ENCODE measurements around the gene ZC3H15.

The ZC3H15 gene

GRCh38 chr2:186493564-186494085 is 7.6 kb downstream of the ZC3H15 start:
- Histone ChIP-seq H3K9me3 (ENCODE audit: control insufficient read depth, insufficient read depth, low read depth, low read length) (no peaks in the 10 kb centered on the region), H3K36me3 (ENCODE audit: control insufficient read depth, insufficient read depth, low read length) (peaks cover 35% of the 10 kb centered on the region), H3K4me3 (ENCODE audit: low read depth, low read length) (no peak overlapping the region), H3K27me3 (ENCODE audit: control insufficient read depth, insufficient read depth, low read length) (no peaks in the 10 kb centered on the region), H3K9ac (ENCODE audit: low read length) (no peak overlapping the region), H3K4me1 (ENCODE audit: control insufficient read depth, insufficient read depth, low read length) (peaks cover 5% of the 10 kb centered on the region), H3K27ac (ENCODE audit: low read depth, low read length) (no peak overlapping the region)

GRCh38 chr2:186496401-186496800 is 10.3 kb downstream of the ZC3H15 start:
- H3K36me3 ChIP-seq (ENCODE audit: control insufficient read depth, insufficient read depth, low read length): peaks cover 61% of the 10 kb centered on the region

GRCh38 chr2:186497928-186498327 is 11.9 kb downstream of the ZC3H15 start:
- Histone ChIP-seq H3K36me3 (ENCODE audit: control insufficient read depth, insufficient read depth, low read length) (peaks cover 74% of the 10 kb centered on the region), H3K4me1 (ENCODE audit: control insufficient read depth, insufficient read depth, low read length) (no peaks in the 10 kb centered on the region), H3K9ac (ENCODE audit: low read length) (no peak overlapping the region), H3K9me3 (ENCODE audit: control insufficient read depth, insufficient read depth, low read depth, low read length) (no peaks in the 10 kb centered on the region), H3K27ac (ENCODE audit: low read depth, low read length) (no peak overlapping the region), H3K27me3 (ENCODE audit: control insufficient read depth, insufficient read depth, low read length) (no peaks in the 10 kb centered on the region), H3K4me3 (ENCODE audit: low read depth, low read length) (no peak overlapping the region)

More at GRCh38 chr2:186496401-186496800, 10.3 kb downstream of the ZC3H15 start:
- Histone ChIP-seq H3K27me3 (ENCODE audit: control insufficient read depth, insufficient read depth, low read length) (no peaks in the 10 kb centered on the region), H3K27ac (ENCODE audit: low read depth, low read length) (no peak overlapping the region), H3K4me1 (ENCODE audit: control insufficient read depth, insufficient read depth, low read length) (no peaks in the 10 kb centered on the region), H3K9ac (ENCODE audit: low read length) (no peak overlapping the region), H3K9me3 (ENCODE audit: control insufficient read depth, insufficient read depth, low read depth, low read length) (no peaks in the 10 kb centered on the region), H3K4me3 (ENCODE audit: low read depth, low read length) (no peak overlapping the region)

- no peak overlapping the region for H3K4me3 ChIP-seq (ENCODE audit: low read depth, low read length)
- H3K27ac ChIP-seq (ENCODE audit: low read depth, low read length): no peak overlapping the region
- H3K9ac ChIP-seq (ENCODE audit: low read length): no peak overlapping the region
- H3K4me1 ChIP-seq (ENCODE audit: control insufficient read depth, insufficient read depth, low read length): no peaks in the 10 kb centered on the region
- H3K9me3 ChIP-seq (ENCODE audit: control insufficient read depth, insufficient read depth, low read depth, low read length): no peaks in the 10 kb centered on the region
- H3K36me3 ChIP-seq (ENCODE audit: control insufficient read depth, insufficient read depth, low read length): peaks cover 75% of the 10 kb centered on the region
- no peaks in the 10 kb centered on the region for H3K27me3 ChIP-seq (ENCODE audit: control insufficient read depth, insufficient read depth, low read length)
Observed at GRCh38 chr2:186498834-186499233, 12.8 kb downstream of the ZC3H15 start.

- peaks cover 90% of the 10 kb centered on the region for H3K36me3 ChIP-seq (ENCODE audit: control insufficient read depth, insufficient read depth, low read length)
- no peak overlapping the region for H3K4me3 ChIP-seq (ENCODE audit: low read depth, low read length)
- H3K27me3 ChIP-seq (ENCODE audit: control insufficient read depth, insufficient read depth, low read length): no peaks in the 10 kb centered on the region
- no peak overlapping the region for H3K27ac ChIP-seq (ENCODE audit: low read depth, low read length)
- H3K9me3 ChIP-seq (ENCODE audit: control insufficient read depth, insufficient read depth, low read depth, low read length): no peaks in the 10 kb centered on the region
- no peaks in the 10 kb centered on the region for H3K4me1 ChIP-seq (ENCODE audit: control insufficient read depth, insufficient read depth, low read length)
- H3K9ac ChIP-seq (ENCODE audit: low read length): no peak overlapping the region
Observed at GRCh38 chr2:186503827-186504606, 18.0 kb downstream of the ZC3H15 start.

- Histone ChIP-seq H3K4me3 (ENCODE audit: low read depth, low read length) (no peak overlapping the region), H3K27me3 (ENCODE audit: control insufficient read depth, insufficient read depth, low read length) (no peaks in the 10 kb centered on the region), H3K27ac (ENCODE audit: low read depth, low read length) (no peak overlapping the region), H3K9ac (ENCODE audit: low read length) (no peak overlapping the region), H3K4me1 (ENCODE audit: control insufficient read depth, insufficient read depth, low read length) (no peaks in the 10 kb centered on the region), H3K9me3 (ENCODE audit: control insufficient read depth, insufficient read depth, low read depth, low read length) (no peaks in the 10 kb centered on the region), H3K36me3 (ENCODE audit: control insufficient read depth, insufficient read depth, low read length) (peaks cover 81% of the 10 kb centered on the region)
Observed at GRCh38 chr2:186508263-186508662, 22.2 kb downstream of the ZC3H15 start.

GRCh38 chr2:186515376-186515775 is 29.3 kb downstream of the ZC3H15 start:
- no peak overlapping the region for H3K4me3 ChIP-seq (ENCODE audit: low read depth, low read length)
- no peak overlapping the region for H3K27ac ChIP-seq (ENCODE audit: low read depth, low read length)
- H3K27me3 ChIP-seq (ENCODE audit: control insufficient read depth, insufficient read depth, low read length): no peaks in the 10 kb centered on the region
- H3K4me1 ChIP-seq (ENCODE audit: control insufficient read depth, insufficient read depth, low read length): no peaks in the 10 kb centered on the region
- no peak overlapping the region for H3K9ac ChIP-seq (ENCODE audit: low read length)
- peaks cover 37% of the 10 kb centered on the region for H3K36me3 ChIP-seq (ENCODE audit: control insufficient read depth, insufficient read depth, low read length)
- no peaks in the 10 kb centered on the region for H3K9me3 ChIP-seq (ENCODE audit: control insufficient read depth, insufficient read depth, low read depth, low read length)

- Histone ChIP-seq H3K36me3 (ENCODE audit: control insufficient read depth, insufficient read depth, low read length) (peaks cover 40% of the 10 kb centered on the region), H3K9me3 (ENCODE audit: control insufficient read depth, insufficient read depth, low read depth, low read length) (no peaks in the 10 kb centered on the region), H3K27me3 (ENCODE audit: control insufficient read depth, insufficient read depth, low read length) (no peaks in the 10 kb centered on the region), H3K4me1 (ENCODE audit: control insufficient read depth, insufficient read depth, low read length) (peaks cover 3% of the 10 kb centered on the region; the same call in 1 of the 2 replicates), H3K4me3 (ENCODE audit: low read depth, low read length) (no peak overlapping the region), H3K27ac (ENCODE audit: low read depth, low read length) (no peak overlapping the region), H3K9ac (ENCODE audit: low read length) (no peak overlapping the region)
Observed at GRCh38 chr2:186516396-186516795, 30.3 kb downstream of the ZC3H15 start.

- H3K36me3 ChIP-seq (ENCODE audit: control insufficient read depth, insufficient read depth, low read length): peaks cover 34% of the 10 kb centered on the region
- H3K4me3 ChIP-seq (ENCODE audit: low read depth, low read length): no peak overlapping the region
- no peaks in the 10 kb centered on the region for H3K27me3 ChIP-seq (ENCODE audit: control insufficient read depth, insufficient read depth, low read length)
- H3K27ac ChIP-seq (ENCODE audit: low read depth, low read length): no peak overlapping the region
- no peaks in the 10 kb centered on the region for H3K9me3 ChIP-seq (ENCODE audit: control insufficient read depth, insufficient read depth, low read depth, low read length)
- H3K9ac ChIP-seq (ENCODE audit: low read length): no peak overlapping the region
- H3K4me1 ChIP-seq (ENCODE audit: control insufficient read depth, insufficient read depth, low read length): peaks cover 10% of the 10 kb centered on the region
Observed at GRCh38 chr2:186517090-186517489, 31.0 kb downstream of the ZC3H15 start.

GRCh38 chr2:186518291-186518690 is 32.2 kb downstream of the ZC3H15 start:
- no peak overlapping the region for H3K27ac ChIP-seq (ENCODE audit: low read depth, low read length)
- peaks cover 29% of the 10 kb centered on the region for H3K36me3 ChIP-seq (ENCODE audit: control insufficient read depth, insufficient read depth, low read length)
- H3K9me3 ChIP-seq (ENCODE audit: control insufficient read depth, insufficient read depth, low read depth, low read length): no peaks in the 10 kb centered on the region

GRCh38 chr2:186518945-186519344 is 32.9 kb downstream of the ZC3H15 start:
- Histone ChIP-seq H3K4me1 (ENCODE audit: control insufficient read depth, insufficient read depth, low read length) (peaks cover 14% of the 10 kb centered on the region), H3K9me3 (ENCODE audit: control insufficient read depth, insufficient read depth, low read depth, low read length) (no peaks in the 10 kb centered on the region), H3K36me3 (ENCODE audit: control insufficient read depth, insufficient read depth, low read length) (peaks cover 27% of the 10 kb centered on the region), H3K27me3 (ENCODE audit: control insufficient read depth, insufficient read depth, low read length) (no peaks in the 10 kb centered on the region), H3K9ac (ENCODE audit: low read length) (no peak overlapping the region), H3K27ac (ENCODE audit: low read depth, low read length) (no peak overlapping the region), H3K4me3 (ENCODE audit: low read depth, low read length) (no peak overlapping the region)

More at GRCh38 chr2:186518291-186518690, 32.2 kb downstream of the ZC3H15 start:
- H3K9ac ChIP-seq (ENCODE audit: low read length): no peak overlapping the region
- peaks cover 14% of the 10 kb centered on the region for H3K4me1 ChIP-seq (ENCODE audit: control insufficient read depth, insufficient read depth, low read length)
- H3K27me3 ChIP-seq (ENCODE audit: control insufficient read depth, insufficient read depth, low read length): no peaks in the 10 kb centered on the region
- no peak overlapping the region for H3K4me3 ChIP-seq (ENCODE audit: low read depth, low read length)

Data from HUES6 (cell line).